ENCODE results near the gene KATNAL1.

DNA sequence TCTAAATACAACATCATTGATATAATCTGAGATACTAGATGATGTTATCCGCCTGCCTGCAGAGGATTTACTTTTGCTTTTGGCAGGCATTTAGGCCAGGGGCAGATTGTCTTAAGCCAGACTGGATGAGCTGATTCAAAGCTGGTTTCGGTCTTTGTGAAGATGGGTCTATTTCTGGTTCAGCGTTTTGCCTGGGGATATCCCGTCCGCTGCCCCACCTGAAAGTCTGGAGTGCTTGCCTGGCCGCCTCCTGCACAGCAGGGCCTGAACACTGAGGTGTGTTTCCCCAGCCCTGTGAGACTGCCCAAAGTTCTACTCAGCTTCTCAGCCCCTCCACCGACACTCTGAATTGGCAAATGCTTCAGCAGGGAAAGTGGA is 149.7 kb downstream of the KATNAL1 start:
- TF ChIP-seq, protein P1, sequence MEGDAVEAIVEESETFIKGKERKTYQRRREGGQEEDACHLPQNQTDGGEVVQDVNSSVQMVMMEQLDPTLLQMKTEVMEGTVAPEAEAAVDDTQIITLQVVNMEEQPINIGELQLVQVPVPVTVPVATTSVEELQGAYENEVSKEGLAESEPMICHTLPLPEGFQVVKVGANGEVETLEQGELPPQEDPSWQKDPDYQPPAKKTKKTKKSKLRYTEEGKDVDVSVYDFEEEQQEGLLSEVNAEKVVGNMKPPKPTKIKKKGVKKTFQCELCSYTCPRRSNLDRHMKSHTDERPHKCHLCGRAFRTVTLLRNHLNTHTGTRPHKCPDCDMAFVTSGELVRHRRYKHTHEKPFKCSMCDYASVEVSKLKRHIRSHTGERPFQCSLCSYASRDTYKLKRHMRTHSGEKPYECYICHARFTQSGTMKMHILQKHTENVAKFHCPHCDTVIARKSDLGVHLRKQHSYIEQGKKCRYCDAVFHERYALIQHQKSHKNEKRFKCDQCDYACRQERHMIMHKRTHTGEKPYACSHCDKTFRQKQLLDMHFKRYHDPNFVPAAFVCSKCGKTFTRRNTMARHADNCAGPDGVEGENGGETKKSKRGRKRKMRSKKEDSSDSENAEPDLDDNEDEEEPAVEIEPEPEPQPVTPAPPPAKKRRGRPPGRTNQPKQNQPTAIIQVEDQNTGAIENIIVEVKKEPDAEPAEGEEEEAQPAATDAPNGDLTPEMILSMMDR (IDR thresholded peaks at IDR 0.05; ENCODE audit: low read length) = no peak
- no peak for TF ChIP-seq EZH2 (optimal IDR thresholded peaks at IDR 0.05; ENCODE audit: low read depth, low read length)
